B cell (primary cell): Measurements from ENCODE around the gene RAP2A. TPM values are rescaled to one million over a fixed set of nuclear protein-coding genes. Genes with fewer than 3 reads are reported as not detected.

Experiments
- ATAC-seq: fragments of 200-7000 bp; cut with Tn5 transposase; one replicate; pipeline ENCODE4 v1.10.0; 2021; ENCODE audit warnings: low read depth, mild to moderate bottlenecking, moderate number of reproducible peaks, moderate library complexity
- CTCF ChIA-PET: fragments of 350-600 bp; sonication (Branson Sonifier 250); formaldehyde crosslinking; loops from one replicate; lab custom pipeline; 2021; ENCODE audit warnings: antibody characterized with exemption, inconsistent platforms; lab: Charles Lee
- POLR2A ChIA-PET: fragments of 350-600 bp; sonication (Branson Sonifier 250); formaldehyde crosslinking; loops from one replicate; lab custom pipeline; 2021; ENCODE audit warnings: antibody characterized with exemption; lab: Charles Lee
- DNase-seq: peaks from one replicate; pipeline ENCODE4 v3.0.0; 2013
- H2AFZ ChIP-seq: 2 replicates; pipeline ENCODE4 v1.6.1; 2012; ENCODE audit warnings: mild to moderate bottlenecking, low read depth, low read length; ENCODE audit not compliant: insufficient read depth, poor library complexity, severe bottlenecking
- H3K27ac ChIP-seq, 2 donors: 1 replicate in 1 of 2; 2 replicates in 1 of 2; pipeline ENCODE4 v1.5.1; 2012 to 2013; ENCODE audit warnings: low read length in 2 of 2, mild to moderate bottlenecking in 2 of 2, moderate library complexity in 1 of 2
- H3K27me3 ChIP-seq, 4 experiments: fragments of 200-600 bp in 1 of 4; sonication (generic) in 1 of 4; replicated peaks in 1 of 4; 1 replicate in 2 of 4; 2 replicates in 2 of 4; pipeline versions ENCODE4 v1.6.1 to v1.7.0; 2013 to 2016; ENCODE audit warnings: low read length in 3 of 4, mild to moderate bottlenecking in 2 of 4, mixed read lengths in 1 of 4, moderate library complexity in 1 of 4; ENCODE audit not compliant: insufficient read depth in 4 of 4, control insufficient read depth in 3 of 4; ENCODE audit errors: control extremely low read depth in 1 of 4
- H3K36me3 ChIP-seq, 2 experiments: replicated peaks in 1 of 2; 1 replicate in 1 of 2; 2 replicates in 1 of 2; pipeline versions ENCODE4 v1.6.1 to v1.7.1; 2013; ENCODE audit warnings: low read length in 1 of 2; ENCODE audit not compliant: insufficient read depth in 2 of 2, control insufficient read depth in 1 of 2; ENCODE audit errors: control extremely low read depth in 1 of 2, extremely low read depth in 1 of 2
- H3K4me1 ChIP-seq, 2 donors: fragments of 200-600 bp in 1 of 2; sonication (generic) in 1 of 2; 1 replicate in 1 of 2; 2 replicates in 1 of 2; pipeline versions ENCODE4 v1.5.1 to v1.6.1; 2013 to 2017; ENCODE audit warnings: low read length in 2 of 2; ENCODE audit not compliant: control insufficient read depth in 2 of 2, insufficient read depth in 2 of 2
- H3K4me2 ChIP-seq: replicated peaks from 2 replicates; pipeline ENCODE3; 2012; ENCODE audit warnings: mild to moderate bottlenecking, low read depth, low read length; ENCODE audit not compliant: poor library complexity, severe bottlenecking
- H3K4me3 ChIP-seq, 5 experiments: fragments of 200-600 bp in 1 of 5; sonication (generic) in 1 of 5; 1 replicate in 3 of 5; 2 replicates in 2 of 5; pipeline versions ENCODE4 v1.5.1 to v1.7.0; 2011 to 2016; ENCODE audit warnings: low read length in 4 of 5, mild to moderate bottlenecking in 4 of 5, low read depth in 2 of 5, control low read depth in 1 of 5, moderate library complexity in 1 of 5; ENCODE audit not compliant: insufficient read depth in 1 of 5; ENCODE audit errors: control extremely low read depth in 1 of 5, extremely low read depth in 1 of 5
- H3K79me2 ChIP-seq: fragments of 200-600 bp; sonication (generic); one replicate; pipeline ENCODE4 v1.6.0; 2016; ENCODE audit warnings: low read length; ENCODE audit not compliant: control insufficient read depth, insufficient read depth
- H3K9ac ChIP-seq: fragments of 200-600 bp; sonication (generic); 2 replicates; pipeline ENCODE4 v1.6.1; 2017; ENCODE audit warnings: mild to moderate bottlenecking, low read length, moderate library complexity
- H3K9me3 ChIP-seq, 3 donors: one replicate each; pipeline versions ENCODE4 v1.6.1 to v1.7.1; 2013; ENCODE audit warnings: low read length in 2 of 3; ENCODE audit not compliant: control insufficient read depth in 2 of 3, insufficient read depth in 1 of 3; ENCODE audit errors: control extremely low read depth in 1 of 3
- H4K20me1 ChIP-seq: 2 replicates; pipeline ENCODE4 v1.6.0; 2012; ENCODE audit warnings: mild to moderate bottlenecking, low read length; ENCODE audit not compliant: insufficient read depth, control insufficient read depth, poor library complexity, severe bottlenecking
- H3K27ac Mint-ChIP-seq: one replicate; pipeline ENCODE4 v1.8.0; 2021; ENCODE audit warnings: mixed read lengths
- H3K27me3 Mint-ChIP-seq: one replicate; pipeline ENCODE4 v1.8.0; 2021; ENCODE audit warnings: mixed read lengths
- H3K4me1 Mint-ChIP-seq: one replicate; pipeline ENCODE4 v1.8.0; 2021; ENCODE audit warnings: mixed read lengths
- H3K4me3 Mint-ChIP-seq: one replicate; pipeline ENCODE4 v1.8.0; 2021; ENCODE audit warnings: mixed read lengths
- H3K9me3 Mint-ChIP-seq: one replicate; pipeline ENCODE4 v1.8.0; 2022; ENCODE audit warnings: mixed read lengths; ENCODE audit not compliant: insufficient read depth
- EZH2 ChIP-seq: IDR thresholded peaks from 2 replicates; pipeline ENCODE4 v1.6.1; 2012; ENCODE audit warnings: borderline replicate concordance, low read depth, mild to moderate bottlenecking, moderate library complexity, low read length; ENCODE audit not compliant: insufficient read depth, poor library complexity, severe bottlenecking
- WGBS: methylation state at CpG from one replicate; pipeline ENCODE4 v1.1.5; 2013; ENCODE audit warnings: missing lambda C conversion rate; ENCODE audit not compliant: insufficient coverage; 5-methylcytosine and 5-hydroxymethylcytosine counted together
- intact Hi-C: fragments of 100-400 bp; cut with micrococcal nuclease; formaldehyde crosslinking; loops from one replicate; pipeline ENCODE4 v1.10.0; 2022
- polyA plus RNA-seq: library from polyadenylated mRNA; depleted of rRNA; stranded (reverse); fragments of >200 nt; gene quantifications from 2 replicates; pipeline ENCODE4 v1.2.3, GENCODE V29; 2012
- total RNA-seq, 2 donors: library from RNA; stranded (reverse); fragments of 120-200 nt in 1 of 2; gene quantifications; 1 replicate in 1 of 2; 2 replicates in 1 of 2; pipeline versions ENCODE4 v1.2.3 to v1.2.4, GENCODE V29; 2013 to 2022
- TF ChIP-seq, protein P1 (sequence below): fragments of 200-600 bp; IDR thresholded peaks from one replicate; pipeline ENCODE4 v1.8.0; 2022; ENCODE audit warnings: antibody characterized with exemption, mild to moderate bottlenecking

RAP2A gene
- total and polyA plus RNA-seq, 2 donors (not counting 1 experiment from before 2014, with no cell fraction given), result 2.1 to 24.1 TPM

DNA sequence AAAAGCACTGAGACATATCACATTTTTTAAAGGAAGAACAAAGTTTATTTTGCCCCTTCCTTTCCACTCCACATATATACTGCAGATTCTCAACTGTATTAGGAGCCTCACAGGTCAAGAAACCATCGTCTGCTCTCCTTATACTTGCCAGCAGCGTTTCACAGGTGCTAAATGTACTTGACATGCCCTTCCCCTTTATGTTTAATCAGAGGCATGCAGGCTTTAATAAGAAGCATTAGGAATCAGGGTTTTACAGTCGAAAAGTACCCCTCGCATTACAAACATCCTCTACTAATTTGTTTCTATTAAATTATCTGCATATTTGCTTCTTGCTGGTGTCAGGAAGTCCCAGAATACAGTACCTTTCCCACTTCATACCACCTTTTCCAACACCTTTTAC lies 3.7 kb upstream of the RAP2A start:
- DNase-seq (no peak), ATAC-seq (no peak)
- no peaks in the 10 kb centered on the region for H3K27me3 Mint-ChIP-seq
- Histone ChIP-seq H3K79me2 (peaks cover 9% of the 10 kb centered on the region), H3K4me3 (no peak overlapping the region), H3K9ac (no peak overlapping the region), H3K27me3 (no peaks in the 10 kb centered on the region), H3K27ac (no peak overlapping the region), H3K4me2 (no peak overlapping the region), H3K4me1 (peaks cover 9 to 11% of the 10 kb centered on the region in 2 donors), H3K36me3 (no peaks in the 10 kb centered on the region), H4K20me1 (no peaks in the 10 kb centered on the region), H2AFZ (no peak overlapping the region), H3K9me3 (peaks cover 0 to 6% (median 0%) of the 10 kb centered on the region in 3 donors)
- ChIA-PET POLR2A (no interaction called here), CTCF (no interaction called here)
- peaks cover 13% of the 10 kb centered on the region for H3K4me1 Mint-ChIP-seq
- 87% methylated on average over 2 of the region's 4 CpGs for WGBS
- TF ChIP-seq EZH2, result no peak
- TF ChIP-seq, protein P1, sequence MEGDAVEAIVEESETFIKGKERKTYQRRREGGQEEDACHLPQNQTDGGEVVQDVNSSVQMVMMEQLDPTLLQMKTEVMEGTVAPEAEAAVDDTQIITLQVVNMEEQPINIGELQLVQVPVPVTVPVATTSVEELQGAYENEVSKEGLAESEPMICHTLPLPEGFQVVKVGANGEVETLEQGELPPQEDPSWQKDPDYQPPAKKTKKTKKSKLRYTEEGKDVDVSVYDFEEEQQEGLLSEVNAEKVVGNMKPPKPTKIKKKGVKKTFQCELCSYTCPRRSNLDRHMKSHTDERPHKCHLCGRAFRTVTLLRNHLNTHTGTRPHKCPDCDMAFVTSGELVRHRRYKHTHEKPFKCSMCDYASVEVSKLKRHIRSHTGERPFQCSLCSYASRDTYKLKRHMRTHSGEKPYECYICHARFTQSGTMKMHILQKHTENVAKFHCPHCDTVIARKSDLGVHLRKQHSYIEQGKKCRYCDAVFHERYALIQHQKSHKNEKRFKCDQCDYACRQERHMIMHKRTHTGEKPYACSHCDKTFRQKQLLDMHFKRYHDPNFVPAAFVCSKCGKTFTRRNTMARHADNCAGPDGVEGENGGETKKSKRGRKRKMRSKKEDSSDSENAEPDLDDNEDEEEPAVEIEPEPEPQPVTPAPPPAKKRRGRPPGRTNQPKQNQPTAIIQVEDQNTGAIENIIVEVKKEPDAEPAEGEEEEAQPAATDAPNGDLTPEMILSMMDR, result no peak
- no peak overlapping the region for H3K27ac Mint-ChIP-seq
- H3K9me3 Mint-ChIP-seq, result no peaks in the 10 kb centered on the region
- intact Hi-C loops, result loop anchor here (5.0 to 10.0 kb wide), 3 partner anchors 1075 to 1772 kb away; partner anchors contain the start of gene UBAC2
- H3K4me3 Mint-ChIP-seq, result no peak overlapping the region

DNA sequence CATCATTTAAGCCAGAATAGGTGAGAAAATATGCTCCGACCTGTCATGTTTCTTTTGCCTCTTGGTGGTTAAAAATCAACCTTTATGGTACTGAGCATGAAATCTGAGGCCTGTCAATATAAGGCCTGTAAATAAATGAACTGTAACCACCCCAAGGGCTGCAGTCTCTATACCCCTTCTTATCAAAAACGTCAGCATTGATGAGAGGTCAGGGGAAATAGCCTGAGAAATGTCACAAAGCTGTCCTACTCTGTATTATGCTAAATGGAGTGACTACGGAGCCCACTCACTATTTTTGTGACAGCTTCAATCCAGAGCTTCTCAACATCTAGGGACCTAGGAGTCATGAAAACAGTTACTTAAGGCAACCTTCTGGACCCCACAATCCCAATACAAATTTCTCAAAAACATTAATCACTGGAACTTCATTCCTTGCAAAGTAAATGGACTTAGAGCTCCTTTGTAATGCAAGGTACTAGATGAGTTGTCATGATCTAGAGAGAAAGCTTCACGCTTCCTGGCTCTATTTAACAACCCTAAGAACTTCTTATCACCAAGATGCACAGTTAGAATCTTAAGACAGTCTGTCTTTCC lies 2.7 kb upstream of the RAP2A start:
- H3K36me3 ChIP-seq, result no peaks in the 10 kb centered on the region
- Mint-ChIP-seq H3K4me1 (peaks cover 21% of the 10 kb centered on the region), H3K27me3 (no peaks in the 10 kb centered on the region), H3K9me3 (no peaks in the 10 kb centered on the region), H3K27ac (no peak overlapping the region), H3K4me3 (peak overlapping the region; percentile 59)
- no peak overlapping the region for H3K4me2 ChIP-seq
- intact Hi-C loops, result loop anchor here (5.0 to 10.0 kb wide), 3 partner anchors 1074 to 1771 kb away; partner anchors contain the start of gene UBAC2
- no peak overlapping the region for H2AFZ ChIP-seq
- CTCF ChIA-PET, result interaction anchor here (0.9 to 1.1 kb wide), 2 partner anchors 72 to 323 kb away, joined by 3 to 4 read pairs; no protein-coding TSS in a partner anchor
- H3K9ac ChIP-seq, result no peak overlapping the region
- peaks cover 0 to 2% (median 0%) of the 10 kb centered on the region in 3 donors for H3K9me3 ChIP-seq
- peaks cover 16% of the 10 kb centered on the region for H3K79me2 ChIP-seq
- H3K27me3 ChIP-seq, result no peaks in the 10 kb centered on the region
- TF ChIP-seq, protein P1, result no peak
- no peak for TF ChIP-seq EZH2
- DNase-seq, result no peak
- H3K27ac ChIP-seq, result no peak overlapping the region
- H3K4me1 ChIP-seq, result peaks cover 9 to 11% of the 10 kb centered on the region in 2 donors
- ATAC-seq, result no peak
- no peaks in the 10 kb centered on the region for H4K20me1 ChIP-seq
- 100% methylated on average over 1 of the region's 4 CpGs for whole genome bisulfite sequencing
- POLR2A ChIA-PET, result no interaction called here
- H3K4me3 ChIP-seq, result no peak overlapping the region
